ENCODE results near the gene JAKMIP2. TPM values are rescaled to one million over a fixed set of nuclear protein-coding genes. Genes with fewer than 3 reads are reported as not detected.

JAKMIP2 gene
- total RNA-seq, 1 experiment from 2014 or later, result 1.2 TPM

DNA sequence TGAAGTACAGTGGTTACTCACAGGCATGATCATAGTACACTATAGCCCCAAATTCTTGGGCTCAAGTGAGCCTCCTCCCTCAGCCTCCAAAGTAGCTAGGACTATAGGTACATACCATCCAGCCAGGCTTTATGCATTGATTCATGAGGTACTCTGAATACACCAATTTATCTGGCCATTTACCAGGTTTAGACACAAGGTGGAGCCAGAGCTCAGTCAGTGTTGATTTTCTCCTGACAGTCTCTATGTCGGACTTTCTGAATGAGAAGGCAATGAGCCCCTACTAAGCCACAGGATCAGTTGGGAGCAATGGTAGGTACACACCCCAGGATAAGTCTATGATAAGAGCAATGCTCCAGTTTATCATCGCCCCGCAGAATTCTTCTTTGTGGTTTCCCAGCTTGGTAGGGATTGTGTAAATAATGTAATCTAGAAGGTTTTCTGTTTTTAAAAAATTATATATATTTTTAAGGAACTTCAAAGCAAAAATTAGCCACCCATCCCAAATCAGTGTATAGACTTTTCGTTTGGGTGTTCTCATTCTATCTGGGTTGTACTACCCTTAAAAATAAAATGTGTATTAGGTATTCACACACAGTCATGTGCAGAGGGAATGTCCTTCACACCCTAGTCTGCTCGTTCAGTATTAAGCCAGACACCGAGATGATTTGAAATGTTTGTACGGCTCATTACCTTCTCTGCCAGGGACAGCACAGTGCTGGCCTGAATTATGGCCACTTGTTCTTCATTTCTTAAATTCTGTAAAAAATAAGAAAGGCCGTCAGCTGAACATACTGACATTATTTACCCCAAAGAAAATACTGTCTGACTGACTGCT, 154.3 kb downstream of the JAKMIP2 start:
- no peaks in the 10 kb centered on the region for H3K9me3 ChIP-seq
- no peaks in the 10 kb centered on the region for H3K4me1 ChIP-seq
- TF ChIP-seq, protein P1, sequence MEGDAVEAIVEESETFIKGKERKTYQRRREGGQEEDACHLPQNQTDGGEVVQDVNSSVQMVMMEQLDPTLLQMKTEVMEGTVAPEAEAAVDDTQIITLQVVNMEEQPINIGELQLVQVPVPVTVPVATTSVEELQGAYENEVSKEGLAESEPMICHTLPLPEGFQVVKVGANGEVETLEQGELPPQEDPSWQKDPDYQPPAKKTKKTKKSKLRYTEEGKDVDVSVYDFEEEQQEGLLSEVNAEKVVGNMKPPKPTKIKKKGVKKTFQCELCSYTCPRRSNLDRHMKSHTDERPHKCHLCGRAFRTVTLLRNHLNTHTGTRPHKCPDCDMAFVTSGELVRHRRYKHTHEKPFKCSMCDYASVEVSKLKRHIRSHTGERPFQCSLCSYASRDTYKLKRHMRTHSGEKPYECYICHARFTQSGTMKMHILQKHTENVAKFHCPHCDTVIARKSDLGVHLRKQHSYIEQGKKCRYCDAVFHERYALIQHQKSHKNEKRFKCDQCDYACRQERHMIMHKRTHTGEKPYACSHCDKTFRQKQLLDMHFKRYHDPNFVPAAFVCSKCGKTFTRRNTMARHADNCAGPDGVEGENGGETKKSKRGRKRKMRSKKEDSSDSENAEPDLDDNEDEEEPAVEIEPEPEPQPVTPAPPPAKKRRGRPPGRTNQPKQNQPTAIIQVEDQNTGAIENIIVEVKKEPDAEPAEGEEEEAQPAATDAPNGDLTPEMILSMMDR (IDR thresholded peaks at IDR 0.05; ENCODE audit: insufficient read depth in 1 of 2, low read depth in 1 of 2, low read length in 1 of 2, severe bottlenecking in 1 of 2, unreplicated experiment in 1 of 2), result peak; percentile 80 to 85
- POLR2A ChIA-PET, result no interaction called here
- H3K27me3 ChIP-seq (replicated peaks; ENCODE audit: control insufficient read depth, insufficient read depth, low read length), result no peaks in the 10 kb centered on the region; the same call in 1 of the 2 replicates
- CTCF ChIA-PET, result interaction anchor here (0.5 to 3.5 kb wide), 10 partner anchors 11 to 487 kb away, joined by 3 to 24 read pairs (median 4); no protein-coding TSS in a partner anchor
- Mint-ChIP-seq H3K4me1 (ENCODE audit: low read depth, unreplicated experiment) (no peaks in the 10 kb centered on the region), H3K27me3 (ENCODE audit: insufficient read depth, unreplicated experiment) (no peaks in the 10 kb centered on the region), H3K4me3 (ENCODE audit: unreplicated experiment) (no peak overlapping the region), H3K9me3 (ENCODE audit: unreplicated experiment) (no peaks in the 10 kb centered on the region), H3K36me3 (ENCODE audit: insufficient read depth, unreplicated experiment) (no peaks in the 10 kb centered on the region), H3K27ac (ENCODE audit: unreplicated experiment) (no peak overlapping the region)
- BruUV-seq (replicated peaks), result no TSS peak
- no peak overlapping the region for H3K4me3 ChIP-seq (ENCODE audit: low read depth, low read length)
- no peaks in the 10 kb centered on the region for H3K36me3 ChIP-seq (ENCODE audit: control insufficient read depth, insufficient read depth, low read length)
- peak; percentile 73 to 85 for DNase-seq
- intact Hi-C loops (cut with micrococcal nuclease; ENCODE audit: unreplicated experiment), result loop anchor here (1.0 kb wide), 4 partner anchors 47 to 307 kb away; no protein-coding TSS in a partner anchor

DNA sequence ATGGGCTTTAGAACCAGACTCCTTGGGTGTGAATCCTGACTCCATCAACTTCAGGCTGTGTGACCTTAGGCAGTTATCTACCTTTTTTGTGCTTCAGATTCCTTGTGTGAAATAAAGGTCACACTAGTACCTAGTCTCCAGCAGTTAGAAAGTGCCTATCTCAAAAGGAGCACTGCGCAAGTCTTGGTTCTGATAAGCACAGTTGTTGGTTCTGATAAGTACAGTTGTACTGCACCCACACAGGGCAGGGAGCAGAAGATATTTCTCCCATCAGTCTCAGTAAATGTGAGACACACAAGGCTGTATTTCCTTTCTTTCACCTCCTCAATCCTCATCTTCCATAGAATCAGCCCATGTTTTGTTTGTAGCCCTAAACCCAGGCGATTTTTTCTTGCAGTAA, 156.1 kb downstream of the JAKMIP2 start:
- CTCF ChIA-PET, result interaction anchor here (3.5 kb wide), 1 partner anchor 64 kb away, joined by 24 read pairs; no protein-coding TSS in a partner anchor
- intact Hi-C loops (cut with micrococcal nuclease; ENCODE audit: unreplicated experiment), result no loop called here
- TF ChIP-seq, protein P1 (IDR thresholded peaks at IDR 0.05; ENCODE audit: insufficient read depth in 1 of 2, low read depth in 1 of 2, low read length in 1 of 2, severe bottlenecking in 1 of 2, unreplicated experiment in 1 of 2), result no peak
- Mint-ChIP-seq H3K27me3 (ENCODE audit: insufficient read depth, unreplicated experiment) (no peaks in the 10 kb centered on the region), H3K27ac (ENCODE audit: unreplicated experiment) (no peak overlapping the region), H3K4me3 (ENCODE audit: unreplicated experiment) (no peak overlapping the region), H3K36me3 (ENCODE audit: insufficient read depth, unreplicated experiment) (no peaks in the 10 kb centered on the region), H3K4me1 (ENCODE audit: low read depth, unreplicated experiment) (no peaks in the 10 kb centered on the region), H3K9me3 (ENCODE audit: unreplicated experiment) (no peaks in the 10 kb centered on the region)
- H3K27me3 ChIP-seq (replicated peaks; ENCODE audit: control insufficient read depth, insufficient read depth, low read length), result no peaks in the 10 kb centered on the region; the same call in 1 of the 2 replicates
- DNase-seq, result no peak
- no peaks in the 10 kb centered on the region for H3K9me3 ChIP-seq
- no TSS peak for BruUV-seq (replicated peaks)
- POLR2A ChIA-PET, result no interaction called here
- no peak overlapping the region for H3K4me3 ChIP-seq (ENCODE audit: low read depth, low read length)
- H3K36me3 ChIP-seq (ENCODE audit: control insufficient read depth, insufficient read depth, low read length), result no peaks in the 10 kb centered on the region
- no peaks in the 10 kb centered on the region for H3K4me1 ChIP-seq

DNA sequence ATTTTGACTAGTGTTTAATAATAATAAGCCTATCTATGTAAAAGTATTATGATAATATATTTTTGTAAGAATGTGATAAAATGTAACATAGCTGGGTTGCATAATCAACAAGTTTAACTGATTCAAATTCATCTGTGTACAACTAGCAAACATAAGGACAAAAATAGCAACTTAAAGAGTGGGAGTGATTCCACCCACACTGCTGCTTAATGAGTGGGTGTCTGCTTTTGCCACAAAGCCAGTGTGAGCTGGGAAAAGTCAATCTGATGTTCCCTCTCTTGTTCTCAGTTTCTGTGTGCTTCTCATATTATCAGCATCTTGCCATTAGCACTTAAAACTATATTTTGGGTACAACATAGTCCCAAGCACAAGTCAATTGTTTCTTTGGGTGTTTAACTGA, 161.5 kb downstream of the JAKMIP2 start:
- DNase-seq, result no peak
- Histone ChIP-seq H3K4me3 (ENCODE audit: low read depth, low read length) (no peak overlapping the region), H3K27me3 (replicated peaks; ENCODE audit: control insufficient read depth, insufficient read depth, low read length) (no peaks in the 10 kb centered on the region; the same call in 1 of the 2 replicates), H3K4me1 (peaks cover 6% of the 10 kb centered on the region), H3K36me3 (ENCODE audit: control insufficient read depth, insufficient read depth, low read length) (no peaks in the 10 kb centered on the region), H3K9me3 (no peaks in the 10 kb centered on the region)
- BruUV-seq (replicated peaks), result no TSS peak
- intact Hi-C loops (cut with micrococcal nuclease; ENCODE audit: unreplicated experiment), result no loop called here
- Mint-ChIP-seq H3K4me1 (ENCODE audit: low read depth, unreplicated experiment) (no peaks in the 10 kb centered on the region), H3K27ac (ENCODE audit: unreplicated experiment) (no peak overlapping the region), H3K27me3 (ENCODE audit: insufficient read depth, unreplicated experiment) (no peaks in the 10 kb centered on the region), H3K9me3 (ENCODE audit: unreplicated experiment) (no peaks in the 10 kb centered on the region), H3K36me3 (ENCODE audit: insufficient read depth, unreplicated experiment) (no peaks in the 10 kb centered on the region), H3K4me3 (ENCODE audit: unreplicated experiment) (no peak overlapping the region)
- TF ChIP-seq, protein P1 (IDR thresholded peaks at IDR 0.05; ENCODE audit: insufficient read depth in 1 of 2, low read depth in 1 of 2, low read length in 1 of 2, severe bottlenecking in 1 of 2, unreplicated experiment in 1 of 2), result no peak
- CTCF ChIA-PET, result no interaction called here
- POLR2A ChIA-PET, result no interaction called here
